SK-N-SH (cell line): ENCODE measurements around the gene GAB1. TPM values are rescaled to one million over a fixed set of nuclear protein-coding genes. Genes with fewer than 3 reads are reported as not detected.

Experiments used
- CTCF ChIA-PET: fragments of 300-600, 350-600 bp; formaldehyde crosslinking; extraction: SDS; loops from one replicate; lab custom pipeline; 2021; lab: Yijun Ruan, JAX
- POLR2A ChIA-PET: fragments of 350-600 bp; sonication (Branson Sonifier 250); formaldehyde crosslinking; extraction: SDS; loops from one replicate; lab custom pipeline; 2020; ENCODE audit warnings: antibody characterized with exemption, inconsistent platforms; lab: Yijun Ruan, JAX
- DNase-seq: peaks from one replicate; pipeline ENCODE4 v3.0.0; 2012
- H2AFZ ChIP-seq: fragments of 200-600 bp; sonication (generic); 2 replicates; pipeline ENCODE4 v1.8.1; 2016; ENCODE audit warnings: antibody characterized with exemption, mild to moderate bottlenecking, low read depth
- H3F3A ChIP-seq: fragments of 200-600 bp; sonication (generic); replicated peaks from 2 replicates; pipeline ENCODE3; 2016; ENCODE audit warnings: antibody characterized with exemption, mild to moderate bottlenecking; ENCODE audit not compliant: insufficient read depth
- H3K27ac ChIP-seq, 2 experiments: fragments of 200-500 bp in 1 of 2; fragments of 200-600 bp in 1 of 2; sonication (Bioruptor generic) in 1 of 2; sonication (generic), shearing (Covaris generic) in 1 of 2; 2 replicates each; pipeline versions ENCODE4 v1.5.1 to v1.6.1; 2014 to 2016; ENCODE audit warnings: low read depth in 2 of 2, inconsistent platforms in 1 of 2, low read length in 1 of 2, mild to moderate bottlenecking in 1 of 2, mixed read lengths in 1 of 2
- H3K27me3 ChIP-seq: fragments of 200-600 bp; sonication (generic), shearing (Covaris generic); 2 replicates; pipeline ENCODE4 v1.6.1; 2016; ENCODE audit warnings: mixed run types; ENCODE audit not compliant: insufficient read depth
- H3K36me3 ChIP-seq, 2 experiments: fragments of 200-500 bp in 1 of 2; fragments of 200-600 bp in 1 of 2; sonication (Bioruptor generic) in 1 of 2; sonication (generic) in 1 of 2; replicated peaks in 1 of 2; 2 replicates each; pipeline versions ENCODE3 to v1.5.1; 2014 to 2016; ENCODE audit warnings: low read length in 1 of 2, mild to moderate bottlenecking in 1 of 2; ENCODE audit not compliant: insufficient read depth in 2 of 2, control insufficient read depth in 1 of 2
- H3K4me1 ChIP-seq, 2 experiments: fragments of 200-500 bp in 1 of 2; fragments of 200-600 bp in 1 of 2; sonication (Bioruptor generic) in 1 of 2; sonication (generic), shearing (Covaris generic) in 1 of 2; 2 replicates each; pipeline versions ENCODE4 v1.5.1 to v1.6.1; 2014 to 2016; ENCODE audit warnings: low read depth in 1 of 2, low read length in 1 of 2, mixed run types in 1 of 2; ENCODE audit not compliant: insufficient read depth in 2 of 2, control insufficient read depth in 1 of 2
- H3K4me2 ChIP-seq: fragments of 200-600 bp; sonication (generic), shearing (Covaris generic); 2 replicates; pipeline ENCODE4 v1.6.1; 2017; ENCODE audit warnings: mixed run types
- H3K4me3 ChIP-seq, 2 experiments: fragments of 200-500 bp in 1 of 2; fragments of 200-600 bp in 1 of 2; sonication (Bioruptor generic) in 1 of 2; sonication (generic), shearing (Covaris generic) in 1 of 2; 2 replicates each; pipeline versions ENCODE4 v1.5.1 to v1.8.1; 2014 to 2016; ENCODE audit warnings: low read depth in 2 of 2, inconsistent platforms in 1 of 2, low read length in 1 of 2, mild to moderate bottlenecking in 1 of 2, mixed read lengths in 1 of 2, moderate library complexity in 1 of 2
- H3K79me2 ChIP-seq: fragments of 200-600 bp; sonication (generic); 2 replicates; pipeline ENCODE4 v1.8.1; 2017; ENCODE audit warnings: mild to moderate bottlenecking; ENCODE audit not compliant: insufficient read depth
- H3K9ac ChIP-seq: fragments of 200-600 bp; sonication (generic); 2 replicates; pipeline ENCODE4 v1.6.1; 2017; ENCODE audit warnings: mixed run types
- H3K9me2 ChIP-seq: fragments of 200-600 bp; sonication (generic); 2 replicates; pipeline ENCODE4 v1.6.1; 2017; ENCODE audit warnings: mixed run types
- H3K9me3 ChIP-seq: fragments of 200-600 bp; sonication (generic); 2 replicates; pipeline ENCODE4 v1.6.1; 2017; ENCODE audit warnings: mixed run types, mild to moderate bottlenecking, moderate library complexity
- H4K20me1 ChIP-seq: fragments of 200-600 bp; sonication (generic); 2 replicates; pipeline ENCODE4 v1.6.1; 2017; ENCODE audit warnings: mild to moderate bottlenecking, mixed run types; ENCODE audit not compliant: insufficient read depth
- EP300 ChIP-seq, 2 experiments: IDR thresholded peaks; 2 replicates each; pipeline versions ENCODE4 v1.4.0 to v1.6.1; 2012; ENCODE audit warnings: borderline replicate concordance in 1 of 2, low read depth in 1 of 2, low read length in 1 of 2
- EZH2phosphoT487 ChIP-seq: fragments of 200-600 bp; sonication (generic); IDR thresholded peaks from 2 replicates; pipeline ENCODE4 v1.6.1; 2017; ENCODE audit warnings: low read depth, mixed run types, mild to moderate bottlenecking, antibody characterized with exemption, moderate library complexity, borderline replicate concordance
- FOSL2 ChIP-seq: IDR thresholded peaks from 2 replicates; pipeline ENCODE4 v1.4.0; 2012; ENCODE audit warnings: low read depth, mild to moderate bottlenecking, moderate library complexity, borderline replicate concordance
- JUND ChIP-seq: IDR thresholded peaks from 2 replicates; pipeline ENCODE4 v1.4.0; 2012
- POLR2AphosphoS5 ChIP-seq: IDR thresholded peaks from 2 replicates; pipeline ENCODE4 v1.6.1; 2012; ENCODE audit warnings: low read depth, low read length
- RAD21 ChIP-seq: IDR thresholded peaks from 2 replicates; pipeline ENCODE4 v1.6.1; 2012; ENCODE audit warnings: mild to moderate bottlenecking, low read length
- RCOR1 ChIP-seq: fragments of 150-350 bp; IDR thresholded peaks from 2 replicates; pipeline ENCODE4 v1.6.1; 2017; ENCODE audit warnings: antibody characterized with exemption, low read length
- SMC3 ChIP-seq: IDR thresholded peaks from 2 replicates; pipeline ENCODE4 v1.6.1; 2012; ENCODE audit warnings: low read depth, low read length, improper control_type of control experiment
- TCF12 ChIP-seq: IDR thresholded peaks from 2 replicates; pipeline ENCODE4 v1.4.0; 2012
- YY1 ChIP-seq: IDR thresholded peaks from 2 replicates; pipeline ENCODE4 v1.4.0; 2012; ENCODE audit warnings: low read depth, mild to moderate bottlenecking
- WGBS: methylation state at CpG from one replicate; pipeline ENCODE4 v1.1.6; 2017; ENCODE audit warnings: low lambda C conversion rate; 5-methylcytosine and 5-hydroxymethylcytosine counted together
- polyA plus RNA-seq, 3 experiments: library from polyadenylated mRNA; depleted of rRNA; stranded (reverse); fragments of >200 nt; gene quantifications; 2 replicates each; pipeline ENCODE4 v1.2.3, GENCODE V29; 2012
- TF ChIP-seq, protein P1 (sequence below): fragments of 200-600 bp; sonication (generic); IDR thresholded peaks from 2 replicates; pipeline ENCODE4 v1.6.1; 2017; ENCODE audit warnings: antibody characterized with exemption, mild to moderate bottlenecking, moderate library complexity

The GAB1 gene
- polyA plus RNA-seq, 1 of the 3 experiments (the other 2 are of a cell fraction) = 3.7 TPM

DNA sequence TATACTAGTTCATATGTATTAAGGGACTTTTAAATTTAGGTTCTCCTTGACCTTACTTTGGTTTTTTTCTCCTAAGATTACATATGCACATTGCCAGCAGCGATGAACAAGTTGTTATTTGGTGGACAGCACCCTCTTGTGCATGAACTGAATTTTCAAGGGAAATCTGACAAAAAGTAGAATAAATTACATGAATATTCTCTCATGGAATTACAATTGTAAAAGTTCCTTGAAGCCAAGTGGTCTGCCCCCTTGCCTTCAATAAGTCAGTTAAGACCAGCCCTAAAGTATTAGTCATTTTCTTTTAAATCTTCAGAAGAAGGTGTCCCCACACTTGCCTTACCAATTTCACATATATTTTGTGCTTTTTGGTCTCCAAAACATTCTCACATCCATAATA, 146.2 kb downstream of the GAB1 start:
- no peak for TF ChIP-seq EP300 (IDR thresholded peaks at IDR 0.05; ENCODE audit: borderline replicate concordance in 1 of 2, low read depth in 1 of 2, low read length in 1 of 2)
- TF ChIP-seq FOSL2 = no peak
- peak; percentile 91 for TF ChIP-seq RAD21
- TF ChIP-seq, protein P1, sequence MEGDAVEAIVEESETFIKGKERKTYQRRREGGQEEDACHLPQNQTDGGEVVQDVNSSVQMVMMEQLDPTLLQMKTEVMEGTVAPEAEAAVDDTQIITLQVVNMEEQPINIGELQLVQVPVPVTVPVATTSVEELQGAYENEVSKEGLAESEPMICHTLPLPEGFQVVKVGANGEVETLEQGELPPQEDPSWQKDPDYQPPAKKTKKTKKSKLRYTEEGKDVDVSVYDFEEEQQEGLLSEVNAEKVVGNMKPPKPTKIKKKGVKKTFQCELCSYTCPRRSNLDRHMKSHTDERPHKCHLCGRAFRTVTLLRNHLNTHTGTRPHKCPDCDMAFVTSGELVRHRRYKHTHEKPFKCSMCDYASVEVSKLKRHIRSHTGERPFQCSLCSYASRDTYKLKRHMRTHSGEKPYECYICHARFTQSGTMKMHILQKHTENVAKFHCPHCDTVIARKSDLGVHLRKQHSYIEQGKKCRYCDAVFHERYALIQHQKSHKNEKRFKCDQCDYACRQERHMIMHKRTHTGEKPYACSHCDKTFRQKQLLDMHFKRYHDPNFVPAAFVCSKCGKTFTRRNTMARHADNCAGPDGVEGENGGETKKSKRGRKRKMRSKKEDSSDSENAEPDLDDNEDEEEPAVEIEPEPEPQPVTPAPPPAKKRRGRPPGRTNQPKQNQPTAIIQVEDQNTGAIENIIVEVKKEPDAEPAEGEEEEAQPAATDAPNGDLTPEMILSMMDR = peak; percentile 77
- TF ChIP-seq SMC3 = peak; percentile 78
- Histone ChIP-seq H3K4me1 (no peaks in the 10 kb centered on the region), H3K4me2 (no peak overlapping the region), H3K27ac (no peak overlapping the region), H3K9me2 (no peaks in the 10 kb centered on the region), H3K9ac (no peak overlapping the region), H3F3A (no peaks in the 10 kb centered on the region), H3K27me3 (no peaks in the 10 kb centered on the region), H3K36me3 (no peaks in the 10 kb centered on the region), H3K79me2 (no peaks in the 10 kb centered on the region), H3K9me3 (no peaks in the 10 kb centered on the region), H4K20me1 (no peaks in the 10 kb centered on the region), H3K4me3 (no peak overlapping the region; a peak in 1 of 4 replicates), H2AFZ (no peak overlapping the region)
- peak; percentile 25 for DNase-seq
- CTCF ChIA-PET = interaction anchor here (0.8 to 1.6 kb wide), 3 partner anchors 12 to 283 kb away, joined by 3 to 4 read pairs (median 3); no protein-coding TSS in a partner anchor
- POLR2A ChIA-PET = no interaction called here
- 3% methylated on average over 1 of the region's 1 CpG for WGBS

DNA sequence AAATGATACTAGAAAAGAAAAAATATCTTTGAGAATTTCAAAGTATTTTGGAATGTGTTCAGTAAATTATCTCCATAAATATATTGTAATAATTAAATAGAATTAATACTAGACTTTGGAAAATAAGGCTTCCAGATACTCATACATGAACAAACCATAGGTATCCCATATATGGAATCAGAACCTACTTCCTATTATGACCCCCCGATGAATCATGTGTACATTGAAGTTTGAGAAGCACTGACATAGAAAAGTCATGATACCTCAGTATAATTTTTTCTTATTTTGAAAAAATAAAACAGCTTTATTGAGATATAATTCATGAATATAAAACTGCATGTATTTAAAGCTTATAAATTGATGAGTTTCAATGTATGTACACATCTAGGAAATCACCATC, 149.6 kb downstream of the GAB1 start:
- no peak for TF ChIP-seq TCF12
- no peak for TF ChIP-seq JUND
- no peak for TF ChIP-seq RCOR1
- no peak for TF ChIP-seq RAD21
- TF ChIP-seq YY1 = no peak
- TF ChIP-seq POLR2AphosphoS5 = no peak
- no peak overlapping the region for H3K4me2 ChIP-seq
- no peak overlapping the region for H3K9ac ChIP-seq
- DNase-seq = no peak
- H3K27ac ChIP-seq = no peak overlapping the region
- H3K9me2 ChIP-seq = no peaks in the 10 kb centered on the region
- H3K79me2 ChIP-seq = no peaks in the 10 kb centered on the region
- ChIA-PET POLR2A (no interaction called here), CTCF (interaction anchor here (0.6 kb wide), 1 partner anchor 113 kb away, joined by 4 read pairs; no protein-coding TSS in a partner anchor)
- no peaks in the 10 kb centered on the region for H3K27me3 ChIP-seq
- H3K36me3 ChIP-seq = no peaks in the 10 kb centered on the region
- 43% methylated on average over 1 of the region's 1 CpG for WGBS
- no peak overlapping the region for H3K4me3 ChIP-seq
- H3F3A ChIP-seq = no peaks in the 10 kb centered on the region
- H4K20me1 ChIP-seq = no peaks in the 10 kb centered on the region
- H3K9me3 ChIP-seq = no peaks in the 10 kb centered on the region
- H2AFZ ChIP-seq = no peak overlapping the region
- H3K4me1 ChIP-seq = no peaks in the 10 kb centered on the region

DNA sequence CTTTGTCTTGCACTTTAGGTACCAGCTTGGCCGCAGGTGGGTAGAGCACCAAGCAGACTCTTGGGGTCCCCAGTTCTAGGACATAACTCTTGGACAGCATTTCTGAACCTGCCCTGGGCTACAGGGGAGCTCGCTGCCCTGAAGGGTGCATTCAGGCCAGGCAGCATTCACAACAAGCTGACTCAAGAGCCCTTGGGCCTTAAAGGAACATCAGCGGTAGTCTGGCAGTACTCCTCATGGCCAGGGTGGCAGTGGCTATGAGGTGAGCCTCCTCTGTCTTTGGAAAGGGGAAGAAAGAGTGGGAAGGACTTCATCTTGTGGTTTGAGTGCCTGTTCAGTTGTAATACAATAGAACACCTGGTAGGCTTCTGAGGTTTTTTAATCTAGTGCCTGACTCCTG, 152.0 kb downstream of the GAB1 start:
- Histone ChIP-seq H3K79me2 (no peaks in the 10 kb centered on the region), H3K9me3 (no peaks in the 10 kb centered on the region), H3K36me3 (no peaks in the 10 kb centered on the region), H3K9me2 (no peaks in the 10 kb centered on the region), H3K27me3 (no peaks in the 10 kb centered on the region), H3K27ac (no peak overlapping the region), H4K20me1 (no peaks in the 10 kb centered on the region), H3F3A (no peaks in the 10 kb centered on the region), H3K4me1 (no peaks in the 10 kb centered on the region), H2AFZ (no peak overlapping the region), H3K9ac (no peak overlapping the region), H3K4me3 (no peak overlapping the region), H3K4me2 (no peak overlapping the region)
- no peak for DNase-seq
- 100% methylated on average over 1 of the region's 3 CpGs for WGBS
- TF ChIP-seq JUND = no peak
- no peak for TF ChIP-seq EZH2phosphoT487
- no peak for TF ChIP-seq YY1
- TF ChIP-seq RCOR1 = no peak
- ChIA-PET CTCF (no interaction called here), POLR2A (no interaction called here)
